ENCODE results near the gene CLDN1.

Gene CLDN1

GRCh38 chr3:190330936-190331734, 8.9 kb upstream of the CLDN1 start:
- DNase-seq: no peak

GRCh38 chr3:190326930-190327329, 4.7 kb upstream of the CLDN1 start:
- DNase-seq: no peak

GRCh38 chr3:190326361-190326760, 4.1 kb upstream of the CLDN1 start:
- no peak for DNase-seq

- no peak for DNase-seq
Observed at GRCh38 chr3:190325923-190326322, 3.7 kb upstream of the CLDN1 start.

- no peak for DNase-seq
Observed at GRCh38 chr3:190323246-190323626, 990 bp upstream of the CLDN1 start.

GRCh38 chr3:190322604-190323245, 479 bp upstream of the CLDN1 start:
- DNase-seq: no peak

GRCh38 chr3:190320594-190321362, 1.5 kb downstream of the CLDN1 start:
- no peak for DNase-seq

- no peak for DNase-seq
Observed at GRCh38 chr3:190319660-190320059, 2.6 kb downstream of the CLDN1 start.

GRCh38 chr3:190318666-190319065, 3.6 kb downstream of the CLDN1 start:
- DNase-seq: no peak

GRCh38 chr3:190314741-190315140, 7.5 kb downstream of the CLDN1 start:
- no peak for DNase-seq

- DNase-seq: no peak
Observed at GRCh38 chr3:190309414-190309813, 12.8 kb downstream of the CLDN1 start.

GRCh38 chr3:190308154-190308553, 14.1 kb downstream of the CLDN1 start:
- no peak for DNase-seq

- DNase-seq: no peak
Observed at GRCh38 chr3:190307164-190307545, 15.1 kb downstream of the CLDN1 start.

- DNase-seq: no peak
Observed at GRCh38 chr3:190306513-190307163, 15.6 kb downstream of the CLDN1 start.

GRCh38 chr3:190306026-190306425, 16.2 kb downstream of the CLDN1 start:
- no peak for DNase-seq

- no peak for DNase-seq
Observed at GRCh38 chr3:190305406-190305805, 16.8 kb downstream of the CLDN1 start.

- DNase-seq: no peak
Observed at GRCh38 chr3:190303884-190304283, 18.4 kb downstream of the CLDN1 start.

- DNase-seq: no peak
Observed at GRCh38 chr3:190302212-190302867, 19.9 kb downstream of the CLDN1 start.

GRCh38 chr3:190301591-190301990, 20.7 kb downstream of the CLDN1 start:
- DNase-seq: no peak

GRCh38 chr3:190299969-190300368, 22.3 kb downstream of the CLDN1 start:
- DNase-seq: no peak

GRCh38 chr3:190294030-190294429, 28.2 kb downstream of the CLDN1 start:
- no peak for DNase-seq

GRCh38 chr3:190293621-190294020, 28.6 kb downstream of the CLDN1 start:
- DNase-seq: no peak

Data from NCI-H1436 treated with DMSO at 0.1 percent for 48 hours (cell line).